IPS DF 4.7 (cell line): ENCODE data around the gene BABAM2.
"Not testable (repeated sequence)": the region's sequence is repeated elsewhere in the genome, so short reads cannot be mapped to it uniquely, and the experiment has no call there.

Experiments
- DNase-seq: peaks from one replicate; pipeline ENCODE4 v3.0.0-alpha.2; 2013; ENCODE audit warnings: low spot score; ENCODE audit errors: extremely low read depth

Gene BABAM2

DNA sequence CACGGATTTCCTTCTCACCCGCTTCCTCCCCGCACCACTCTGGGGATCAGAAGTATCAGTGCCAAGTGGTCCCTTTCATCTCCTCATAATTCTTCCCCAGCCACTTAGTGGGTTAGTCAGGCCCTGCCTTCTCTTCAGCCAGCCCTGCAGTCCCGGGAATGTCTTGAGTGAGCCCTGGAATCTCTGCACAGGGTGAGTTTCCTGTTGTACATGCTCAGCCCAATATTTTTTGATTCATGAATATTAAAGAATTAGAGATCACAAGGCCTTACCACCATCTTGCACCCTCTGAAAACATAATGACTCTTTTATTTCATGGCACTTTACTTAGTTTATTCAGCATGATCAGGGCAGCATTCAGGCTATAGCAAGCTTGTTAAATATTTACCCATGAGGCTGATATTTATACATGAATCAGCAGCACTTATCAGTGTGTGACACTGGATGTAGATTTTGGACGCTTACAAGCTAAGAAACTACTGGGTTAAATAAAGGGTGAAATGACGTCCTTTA lies 342.7 kb downstream of the BABAM2 start:
- DNase-seq, result no peak

DNA sequence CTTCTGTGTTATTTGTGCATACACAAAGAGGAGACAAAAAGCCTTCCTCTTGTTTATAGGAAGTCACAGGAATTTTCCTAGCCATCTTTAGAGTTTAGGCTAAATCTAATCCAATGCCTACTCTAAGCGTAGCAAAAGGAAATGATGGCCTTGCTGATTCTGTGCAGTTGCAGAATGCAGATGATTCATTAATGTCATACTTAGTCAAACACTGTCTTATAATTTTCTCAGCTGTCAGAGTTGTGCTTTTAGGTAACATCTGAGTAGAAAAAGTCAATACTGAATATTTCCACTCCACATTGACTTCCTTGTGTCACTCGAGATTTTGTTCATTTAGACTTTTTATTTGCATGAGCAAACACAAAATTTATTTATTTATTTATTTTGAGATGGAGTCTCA lies 344.3 kb downstream of the BABAM2 start:
- no peak for DNase-seq

DNA sequence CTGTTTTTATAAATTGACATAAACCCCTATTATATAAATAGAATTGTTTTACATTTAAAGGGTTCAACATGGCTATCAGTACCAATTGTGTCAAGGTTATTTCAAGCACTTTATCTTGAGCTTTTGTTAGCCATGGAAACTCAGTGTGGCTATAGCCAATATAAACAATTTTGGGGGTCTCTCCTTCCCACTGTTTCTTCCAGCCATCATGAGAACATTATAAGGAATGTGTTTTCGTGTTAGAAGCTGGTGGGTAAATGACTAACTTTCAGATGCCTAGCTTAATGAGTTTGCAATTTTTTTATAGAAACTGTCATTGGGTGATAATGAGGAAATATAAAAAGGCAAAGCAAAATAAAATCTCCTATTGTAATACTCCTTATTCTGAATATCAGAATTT lies 348.7 kb downstream of the BABAM2 start:
- DNase-seq, result no peak

DNA sequence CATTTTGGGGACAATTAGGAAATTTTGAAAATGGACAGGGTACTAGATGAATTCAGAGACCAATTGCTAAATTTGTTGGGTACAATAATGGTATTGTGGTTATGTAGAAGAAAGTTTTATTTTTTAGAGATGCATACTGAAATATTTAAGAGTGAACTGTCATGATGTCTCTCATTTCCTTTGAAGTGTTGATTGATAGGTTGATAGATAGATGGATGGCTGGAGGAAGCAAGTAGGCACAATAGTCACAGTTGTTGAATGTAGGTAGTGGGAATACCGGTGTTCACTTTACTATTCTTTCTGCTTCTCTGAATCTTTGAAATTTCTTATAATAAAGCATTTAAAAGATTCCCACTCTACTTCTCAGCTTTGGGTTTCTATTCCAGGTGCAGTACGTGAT lies 350.4 kb downstream of the BABAM2 start:
- no peak for DNase-seq

DNA sequence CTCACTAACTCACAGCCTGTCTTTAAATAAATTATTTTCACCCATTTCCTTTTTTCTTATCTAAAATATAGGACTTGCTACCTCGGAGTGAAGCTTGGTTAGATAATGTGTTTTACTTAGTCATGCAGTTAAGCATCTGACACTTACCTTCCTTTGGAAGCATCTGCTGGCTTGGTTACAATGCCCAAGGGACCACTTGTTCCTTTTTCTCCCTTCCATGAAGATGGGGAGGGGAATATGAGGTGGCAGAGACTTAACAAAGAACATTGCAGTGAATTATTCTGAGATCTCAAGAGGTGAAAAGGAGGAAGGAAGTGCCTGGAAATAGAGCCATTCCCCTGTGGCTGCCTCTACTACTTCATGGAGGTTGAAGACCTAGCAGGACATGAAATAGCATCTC lies 356.8 kb downstream of the BABAM2 start:
- no peak for DNase-seq

DNA sequence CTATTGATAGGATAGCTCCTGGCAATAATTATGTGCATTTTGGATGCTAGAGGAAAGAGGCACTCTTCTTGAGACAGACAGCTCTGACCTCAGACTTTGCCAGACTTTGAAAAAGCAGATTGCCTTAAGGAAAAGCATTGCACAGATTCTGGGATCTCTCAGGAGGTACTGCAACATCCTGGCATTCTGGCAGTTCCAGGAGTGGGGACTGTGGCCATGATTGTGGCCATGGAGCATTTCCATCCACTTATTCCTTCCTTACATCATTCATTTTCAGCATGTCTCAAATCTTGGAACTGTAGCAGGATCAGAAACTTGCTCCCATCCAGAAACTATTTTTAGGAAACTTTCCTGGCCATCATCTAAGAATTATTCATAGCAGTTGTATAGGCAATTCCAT lies 357.2 kb downstream of the BABAM2 start:
- no peak for DNase-seq

DNA sequence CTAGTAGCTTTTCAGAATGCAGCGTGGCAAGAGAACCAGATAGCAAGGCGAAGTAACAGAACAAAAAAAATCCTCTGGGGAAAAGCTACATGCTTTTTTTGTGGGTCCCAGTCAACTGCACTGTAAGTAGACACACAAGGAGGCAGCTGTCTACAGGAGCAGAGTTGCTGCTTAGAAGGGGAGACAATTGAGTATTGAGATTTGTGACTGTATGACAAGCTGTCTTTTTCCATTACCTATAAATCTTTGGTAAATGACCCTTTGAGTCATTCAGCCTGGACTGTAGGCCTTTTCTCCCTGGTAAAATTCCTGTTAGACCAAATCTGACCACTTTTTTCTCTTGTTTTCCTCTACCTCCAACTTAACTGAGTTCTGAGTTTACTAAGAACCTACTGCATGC lies 358.0 kb downstream of the BABAM2 start:
- DNase-seq, result no peak

DNA sequence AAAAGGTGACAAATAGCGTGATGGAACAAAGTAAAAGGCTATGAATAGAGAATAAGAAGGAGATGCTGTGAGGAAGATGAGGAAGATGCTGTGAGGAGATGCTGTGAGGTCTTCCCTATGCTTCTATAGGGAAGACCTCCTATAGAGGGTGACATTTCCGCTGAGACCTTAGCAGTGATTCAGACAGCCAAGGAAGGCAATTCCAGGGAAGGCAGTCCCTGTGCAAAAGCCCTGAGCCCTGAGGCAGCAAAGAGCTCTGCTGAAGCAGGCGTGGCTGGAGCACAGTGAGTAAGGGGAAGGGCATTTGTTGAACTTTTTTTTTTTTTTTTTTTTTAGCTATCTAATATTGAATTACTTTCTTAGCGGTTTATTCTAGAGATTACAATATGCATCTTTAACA lies 359.5 kb downstream of the BABAM2 start:
- DNase-seq, result no peak

DNA sequence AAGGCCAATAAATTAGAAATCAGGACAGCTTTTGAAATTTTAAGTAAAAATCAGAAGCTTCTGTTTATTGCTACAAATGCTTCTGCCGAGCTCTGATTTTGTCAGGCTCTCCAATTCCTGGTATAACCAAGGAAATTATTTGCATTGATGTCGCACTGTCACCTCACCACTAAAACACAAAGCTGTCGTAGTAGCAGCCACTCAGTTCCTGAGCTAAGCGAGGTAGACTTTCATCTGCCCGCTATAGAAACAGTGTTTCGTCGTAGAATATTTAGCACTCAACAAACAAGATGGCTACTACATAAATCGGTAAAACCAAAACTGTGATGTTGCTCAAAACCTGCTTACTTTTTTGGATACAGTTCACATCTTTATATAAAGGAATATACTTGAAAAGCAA lies 360.8 kb downstream of the BABAM2 start:
- DNase-seq, result no peak

DNA sequence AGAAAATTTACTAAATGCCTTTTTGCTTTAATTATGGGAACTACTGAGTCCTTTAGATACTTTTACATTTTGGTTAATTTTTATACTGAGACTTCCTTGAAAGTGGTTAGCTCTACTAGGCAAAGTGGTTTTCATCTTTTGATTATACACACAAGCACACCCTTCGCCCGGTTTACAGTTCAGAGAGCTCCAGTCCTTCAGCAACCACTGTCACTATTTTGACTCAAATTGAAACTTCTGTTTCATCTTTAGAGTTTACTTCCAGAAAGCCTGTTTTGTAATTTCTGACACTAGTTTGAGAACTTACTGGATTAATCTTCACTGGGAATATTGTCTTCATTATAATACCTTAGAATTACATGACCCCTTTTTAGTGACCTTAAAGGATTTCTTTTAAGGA lies 361.8 kb downstream of the BABAM2 start:
- DNase-seq, result no peak

DNA sequence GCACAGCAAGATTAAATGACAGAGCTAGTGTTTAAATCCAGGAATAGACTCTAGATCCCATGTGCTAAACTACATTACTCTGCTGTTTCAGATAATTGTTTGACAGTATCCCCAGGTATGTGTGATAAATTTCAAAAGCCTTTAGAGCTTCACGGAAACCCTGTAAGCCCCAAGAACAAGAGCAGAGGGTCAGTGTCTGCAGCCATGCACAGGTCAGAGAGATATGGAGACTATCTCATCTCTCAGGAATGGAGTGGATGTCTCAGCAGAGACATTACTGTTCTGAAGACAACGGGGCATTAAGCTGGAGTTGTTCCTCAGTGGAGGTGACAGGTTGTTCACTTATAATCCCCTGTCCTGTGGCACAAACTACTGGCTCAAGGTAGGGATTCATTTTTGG lies 363.0 kb downstream of the BABAM2 start:
- DNase-seq, result no peak

DNA sequence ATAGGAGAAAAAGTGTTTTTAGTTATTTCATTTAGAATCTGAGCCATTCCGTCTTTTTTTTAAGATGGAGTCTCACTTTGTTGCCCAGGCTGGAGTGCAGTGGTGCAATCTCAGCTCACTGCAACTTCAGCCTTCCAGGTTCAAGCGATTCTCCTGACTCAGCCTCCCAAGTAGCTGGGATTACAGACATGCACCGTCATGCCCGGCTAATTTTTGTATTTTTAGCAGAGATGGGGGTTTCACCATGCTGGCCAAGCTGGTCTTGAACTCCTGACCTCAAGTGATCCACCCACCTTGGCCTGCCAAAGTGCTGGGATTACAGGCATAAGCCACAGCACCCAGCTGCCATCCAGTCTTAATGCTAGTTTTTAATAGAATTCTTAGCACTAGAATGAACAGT lies 364.7 kb downstream of the BABAM2 start:
- DNase-seq, result not testable (repeated sequence)

DNA sequence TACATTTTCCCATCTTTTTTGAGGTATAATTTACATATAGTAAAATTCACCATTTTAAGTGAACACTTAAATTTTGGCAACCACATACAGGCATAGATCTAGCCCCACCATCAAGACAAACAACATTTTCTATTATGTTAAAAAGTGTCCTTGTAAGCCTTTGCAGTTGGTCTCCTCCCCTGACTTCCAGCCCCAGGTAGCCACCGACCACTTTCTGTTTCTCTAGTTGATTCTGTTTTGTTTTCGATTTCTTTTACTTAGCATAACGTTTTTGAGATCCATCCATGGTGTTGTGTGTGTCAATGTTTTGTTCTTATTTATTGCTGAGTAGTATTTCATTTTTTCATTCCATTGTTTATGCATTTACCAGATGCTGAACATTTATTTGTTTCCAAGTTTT lies 366.7 kb downstream of the BABAM2 start:
- no peak for DNase-seq

DNA sequence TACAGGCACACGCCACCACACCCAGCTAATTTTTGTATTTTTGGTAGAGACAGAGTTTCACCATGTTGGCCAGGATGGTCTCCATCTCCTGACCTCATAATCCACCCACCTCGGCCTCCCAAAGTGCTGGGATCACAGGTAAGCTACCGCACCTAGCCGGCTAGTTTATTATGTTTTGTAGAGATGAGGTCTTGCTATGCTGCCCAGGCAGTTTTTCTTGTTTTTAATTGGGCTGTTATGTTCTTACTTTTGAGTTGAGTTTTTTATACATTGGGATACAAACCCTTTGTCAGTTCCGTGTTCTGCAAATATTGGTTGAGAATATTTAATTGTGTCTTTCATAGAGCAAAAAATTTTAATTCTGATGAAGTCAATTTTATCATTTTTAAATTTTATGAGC lies 368.7 kb downstream of the BABAM2 start:
- DNase-seq, result not testable (repeated sequence)

DNA sequence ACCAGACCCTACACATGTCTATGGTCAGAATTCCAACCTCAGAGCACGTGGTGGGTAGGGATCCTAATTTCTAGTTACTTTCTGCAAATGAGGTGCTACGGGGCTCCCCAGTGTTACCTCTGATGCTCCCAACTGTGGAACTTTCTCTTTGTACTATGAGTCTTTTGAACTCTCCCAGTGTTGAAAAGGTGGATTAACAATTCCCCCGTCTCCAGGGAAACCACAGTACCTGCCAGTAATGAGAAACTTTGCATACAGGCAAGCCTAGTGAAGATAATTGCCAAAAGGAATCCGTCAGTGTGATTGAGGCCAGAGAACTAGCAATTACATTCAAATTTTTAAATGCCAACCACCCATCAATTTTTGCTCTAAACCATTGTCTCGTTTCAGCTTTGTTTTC lies 373.2 kb downstream of the BABAM2 start:
- no peak for DNase-seq

DNA sequence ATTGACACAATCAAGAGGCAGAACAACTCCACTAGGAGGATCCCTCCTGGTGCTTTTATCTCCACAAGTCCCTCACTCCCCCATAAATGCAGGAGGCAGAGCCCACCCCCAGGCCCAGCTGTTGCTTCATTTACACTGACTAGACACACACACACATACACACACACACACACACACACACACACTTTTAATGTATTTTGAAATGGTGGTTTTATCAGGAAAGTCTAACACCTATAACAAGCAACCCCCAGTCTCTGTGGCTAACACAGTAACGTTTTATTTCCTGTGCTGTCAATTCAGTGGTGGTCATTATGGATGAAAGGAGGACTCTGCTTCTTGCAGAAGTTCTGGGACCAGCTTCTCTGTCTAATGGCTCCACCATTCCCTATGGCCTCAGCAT lies 376.8 kb downstream of the BABAM2 start:
- no peak for DNase-seq

DNA sequence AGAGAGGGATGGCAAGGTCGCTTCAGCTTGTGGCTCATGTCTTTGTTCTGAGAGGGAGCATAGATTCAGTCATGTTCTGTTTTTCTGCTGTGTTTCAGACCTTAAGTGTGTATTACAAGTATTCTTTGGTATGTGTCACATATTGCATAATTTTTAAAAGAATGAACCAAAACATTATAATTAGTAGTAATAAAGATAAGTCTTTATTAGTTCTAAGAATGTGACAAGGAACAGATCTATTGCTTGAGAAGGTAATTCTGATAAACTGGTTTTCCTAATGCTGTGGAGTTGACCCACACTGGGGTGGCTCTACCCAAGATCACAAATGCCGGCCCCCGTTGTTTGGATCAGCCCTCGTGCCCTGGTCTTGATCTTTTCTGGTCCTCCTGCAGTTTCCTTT lies 377.9 kb downstream of the BABAM2 start:
- no peak for DNase-seq

DNA sequence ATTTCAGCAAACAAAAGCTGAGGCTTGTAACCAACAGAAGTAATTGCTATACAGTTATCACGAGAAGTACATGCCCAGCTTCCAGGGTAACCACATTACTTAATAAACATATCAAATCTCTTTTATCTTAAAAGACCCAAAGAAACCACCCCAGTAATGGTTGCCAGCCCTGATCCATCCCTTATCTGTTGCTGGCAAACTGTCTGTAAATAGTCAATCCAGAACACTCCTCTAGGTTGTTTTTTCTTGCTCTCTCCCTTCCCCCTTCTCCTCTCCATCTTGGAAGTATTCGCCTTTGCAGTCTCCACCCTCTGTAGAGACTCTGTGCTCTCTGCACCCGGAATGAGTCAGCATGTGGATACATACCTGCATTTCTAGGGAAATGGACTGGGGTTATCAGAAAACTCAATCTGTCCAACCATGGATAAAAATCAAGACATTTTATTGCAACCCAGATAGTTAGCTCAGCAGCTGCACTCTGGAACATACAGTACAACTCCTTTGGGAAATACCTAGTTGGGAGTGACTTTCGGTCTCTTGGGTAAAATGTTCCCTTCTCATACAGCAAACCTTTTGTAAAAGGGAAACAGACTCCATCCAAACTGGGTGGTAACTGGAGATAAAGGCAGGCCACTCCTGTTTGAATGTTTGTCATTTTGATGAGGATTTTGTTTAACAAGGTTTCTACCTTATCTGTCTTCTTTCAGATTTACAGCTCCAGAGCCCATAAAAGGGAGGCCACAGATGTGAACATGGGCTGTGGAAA lies 378.7 kb downstream of the BABAM2 start:
- no peak for DNase-seq

DNA sequence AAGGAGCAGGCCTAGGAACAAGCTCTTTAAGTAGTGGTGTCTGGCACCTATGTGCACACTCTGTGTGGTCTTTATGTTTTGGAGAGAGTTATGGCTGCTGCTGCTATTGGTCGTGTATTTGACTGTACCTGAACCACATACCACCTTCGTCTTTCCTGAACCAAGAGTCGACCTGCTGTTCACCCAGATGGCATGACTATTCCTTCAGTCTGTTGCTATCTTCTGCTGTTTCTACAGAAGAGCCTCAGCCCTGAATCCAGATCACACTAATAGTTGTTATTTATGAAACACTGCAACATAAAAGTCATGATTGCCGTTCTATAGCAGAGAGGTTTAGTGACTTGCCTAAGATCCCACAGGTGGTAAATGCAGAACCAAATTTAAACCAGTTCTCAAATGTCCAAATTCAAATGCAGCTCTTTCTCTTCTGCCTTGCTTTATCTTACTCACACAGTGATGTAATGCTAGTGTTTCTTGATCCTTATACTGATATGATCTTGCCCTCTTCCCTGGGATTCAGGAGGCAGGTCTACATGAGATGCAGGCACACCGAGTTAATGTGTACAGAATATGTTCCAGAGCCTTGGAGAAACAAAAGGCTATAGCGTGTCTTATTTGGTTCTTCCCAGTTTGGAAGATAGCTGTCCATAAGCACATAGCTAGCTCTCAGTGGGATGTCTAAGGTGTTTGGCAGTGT lies 380.1 kb downstream of the BABAM2 start:
- DNase-seq, result no peak

DNA sequence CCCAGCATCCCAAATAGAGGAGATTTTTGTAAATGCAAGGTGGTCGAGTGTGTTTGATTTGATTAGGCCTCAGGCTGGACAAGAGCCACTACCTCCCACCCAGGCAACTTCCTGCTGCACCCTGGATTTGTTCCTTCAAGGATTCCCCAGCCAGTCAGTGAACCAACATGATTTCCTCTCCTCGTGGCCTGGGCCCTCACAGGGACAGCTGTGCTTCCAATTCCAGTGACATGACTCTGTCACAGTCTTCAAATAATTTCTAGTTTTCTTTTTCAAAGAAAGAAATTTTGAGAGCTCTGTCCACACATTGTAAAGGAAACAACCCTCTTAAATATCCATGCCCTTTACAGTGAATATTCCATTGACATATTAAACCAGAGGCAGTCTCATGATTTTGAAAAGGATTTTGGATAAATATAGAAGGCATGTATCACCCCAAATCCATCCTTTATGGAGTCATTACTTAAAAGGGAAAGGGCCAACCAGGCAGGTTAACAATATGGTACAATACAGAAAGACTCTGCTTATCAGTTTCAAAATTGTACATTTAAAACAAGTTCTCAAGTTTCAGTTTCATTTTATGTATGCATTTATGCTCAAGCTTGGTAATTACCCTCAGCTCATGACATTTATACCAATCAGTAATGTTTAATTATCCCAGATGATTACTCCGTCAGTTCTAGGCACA lies 380.8 kb downstream of the BABAM2 start:
- DNase-seq, result no peak

DNA sequence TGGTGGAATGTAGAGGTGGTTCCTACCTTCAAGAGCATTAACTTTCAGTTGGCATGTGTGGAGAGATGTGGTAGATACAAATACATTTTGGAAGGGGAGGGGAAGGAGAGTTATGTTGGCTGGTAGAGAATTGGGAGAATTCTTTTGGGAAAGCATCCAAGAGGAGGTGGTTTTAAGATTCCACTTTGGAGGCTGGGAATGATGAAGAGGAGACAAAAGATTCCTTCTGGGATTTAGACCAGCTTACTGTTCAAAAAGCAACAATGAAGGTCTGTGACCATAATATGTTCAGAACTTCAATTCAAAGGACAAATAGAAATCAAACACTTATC lies 381.4 kb downstream of the BABAM2 start:
- DNase-seq, result no peak

DNA sequence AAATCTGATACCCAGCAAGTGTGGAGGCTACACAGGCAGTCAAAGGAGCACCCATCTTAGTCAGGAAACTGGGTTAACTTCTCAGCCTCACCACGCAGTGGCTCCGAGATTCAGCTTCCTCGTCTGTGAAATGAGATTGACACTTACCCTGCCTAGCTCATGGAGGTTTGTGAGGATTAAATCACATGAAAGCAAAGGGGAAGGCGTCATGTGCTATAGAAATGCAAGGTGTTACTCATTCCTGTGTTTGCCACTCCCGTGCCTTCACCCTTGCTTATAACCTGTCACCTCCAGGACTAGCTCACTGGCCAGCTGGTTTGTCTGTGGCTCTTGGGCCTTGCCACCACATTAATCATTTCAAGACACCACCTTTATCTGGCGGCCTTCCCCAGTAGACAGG lies 383.2 kb downstream of the BABAM2 start:
- no peak for DNase-seq
